ENCODE results near the gene C3. TPM values are rescaled to one million over a fixed set of nuclear protein-coding genes. Genes with fewer than 3 reads are reported as not detected.
"Not testable (repeated sequence)": the region's sequence is repeated elsewhere in the genome, so short reads cannot be mapped to it uniquely, and the experiment has no call there.

The C3 gene
- total RNA-seq (38.9 TPM), polyA plus RNA-seq (1,354 TPM)

GRCh38 chr19:6720369-6721137 lies at the start of gene C3:
Gene C3, minus strand, starts transcription at chr19:6720650. Its CDS starts 61 bp downstream, at chr19:6720589.
- H3K4me3 ChIP-seq (ENCODE audit: low read depth, low read length), result no peak within 1 kb of the TSS
- 46% methylated on average over 4 of the region's 4 CpGs for WGBS
- DNase-seq (ENCODE audit: extremely low spot score), result no peak
- H3K36me3 ChIP-seq (ENCODE audit: insufficient read depth), result no peaks in the 10 kb centered on the region
- no peaks in the 10 kb centered on the region for H3K4me1 ChIP-seq (ENCODE audit: insufficient read depth)
- no peak within 1 kb of the TSS for H3K27ac ChIP-seq (ENCODE audit: low read depth)

DNA sequence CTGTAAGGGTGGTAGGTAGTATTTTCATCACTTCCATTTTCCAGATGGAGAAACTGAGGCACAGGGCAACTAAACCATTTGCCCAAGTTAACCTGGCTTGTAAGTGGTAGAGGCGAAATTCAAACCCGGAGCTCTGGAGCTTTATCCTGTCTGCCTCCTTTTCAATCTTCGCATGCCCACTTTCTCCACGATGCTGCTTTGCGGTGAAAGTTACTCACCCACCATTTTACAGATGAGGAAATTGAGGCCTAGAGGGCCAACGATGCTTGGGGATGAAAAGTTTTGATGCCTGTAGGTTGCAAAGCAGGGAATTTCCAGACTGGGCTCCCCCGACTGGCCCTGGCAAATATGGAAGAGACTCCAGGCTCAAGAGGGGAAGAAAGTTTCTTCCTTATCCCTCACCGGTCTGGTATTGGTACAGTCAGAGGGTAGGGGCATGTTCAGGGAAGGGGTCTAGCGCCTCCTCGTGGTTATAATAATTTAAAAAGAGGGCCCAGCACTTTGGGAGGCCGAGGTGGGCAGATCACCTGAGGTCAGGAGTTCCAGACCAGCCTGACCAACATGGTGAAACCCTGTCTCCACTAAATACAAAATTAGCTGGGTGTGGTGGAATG lies 48.7 kb upstream of the C3 start:
- no peak overlapping the region for H3K27ac ChIP-seq (ENCODE audit: low read depth)
- DNase-seq (ENCODE audit: extremely low spot score), result no peak
- H3K36me3 ChIP-seq (ENCODE audit: insufficient read depth), result no peaks in the 10 kb centered on the region
- no peak overlapping the region for H3K4me3 ChIP-seq (ENCODE audit: low read depth, low read length)
- 60% methylated on average over 11 of the region's 11 CpGs for WGBS
- no peaks in the 10 kb centered on the region for H3K4me1 ChIP-seq (ENCODE audit: insufficient read depth)

DNA sequence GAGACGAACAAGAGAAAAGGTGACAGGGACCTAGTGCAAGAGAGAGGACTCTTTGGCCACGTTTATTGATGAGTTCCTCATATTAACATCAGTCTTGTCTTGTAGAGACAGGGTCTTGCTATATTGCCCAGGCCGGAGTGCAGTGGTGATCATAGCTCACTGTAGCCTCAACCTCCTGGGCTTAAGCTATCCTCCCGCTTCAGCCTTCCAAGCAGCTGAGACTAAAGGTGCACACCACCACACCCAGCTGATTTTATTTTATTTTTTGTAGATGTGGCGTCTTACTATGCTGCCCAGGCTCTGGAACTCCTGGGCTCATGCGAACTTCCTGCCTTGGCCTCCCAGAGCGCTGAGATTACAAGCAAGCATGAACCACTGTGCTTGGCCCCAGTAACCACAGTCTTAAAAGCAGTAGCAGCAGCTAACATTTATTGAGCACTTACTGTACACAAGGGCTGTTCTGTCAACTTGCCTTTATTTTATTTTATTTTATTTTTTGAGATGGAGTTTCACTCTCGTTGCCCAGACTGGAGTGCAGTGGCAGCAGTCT lies 47.9 kb upstream of the C3 start:
- H3K36me3 ChIP-seq (ENCODE audit: insufficient read depth), result no peaks in the 10 kb centered on the region
- no peak overlapping the region for H3K4me3 ChIP-seq (ENCODE audit: low read depth, low read length)
- H3K27ac ChIP-seq (ENCODE audit: low read depth), result no peak overlapping the region
- WGBS, result 58% methylated on average over 8 of the region's 8 CpGs
- DNase-seq (ENCODE audit: extremely low spot score), result no peak
- H3K4me1 ChIP-seq (ENCODE audit: insufficient read depth), result no peaks in the 10 kb centered on the region

GRCh38 chr19:6767357-6768235 lies 47.1 kb upstream of the C3 start, which contains the start of gene SH2D3A:
Gene SH2D3A, minus strand, starts transcription at chr19:6767435. Its CDS starts 3,687 bp downstream, at chr19:6763748.
- H3K4me3 ChIP-seq (ENCODE audit: low read depth, low read length), result peak within 1 kb of the TSS; percentile 30
- H3K4me1 ChIP-seq (ENCODE audit: insufficient read depth), result no peaks in the 10 kb centered on the region
- no peaks in the 10 kb centered on the region for H3K36me3 ChIP-seq (ENCODE audit: insufficient read depth)
- peak; percentile 84 for DNase-seq (ENCODE audit: extremely low spot score)
- peak within 1 kb of the TSS; percentile 7 for H3K27ac ChIP-seq (ENCODE audit: low read depth)
- 2% methylated on average over 47 of the region's 47 CpGs for WGBS

DNA sequence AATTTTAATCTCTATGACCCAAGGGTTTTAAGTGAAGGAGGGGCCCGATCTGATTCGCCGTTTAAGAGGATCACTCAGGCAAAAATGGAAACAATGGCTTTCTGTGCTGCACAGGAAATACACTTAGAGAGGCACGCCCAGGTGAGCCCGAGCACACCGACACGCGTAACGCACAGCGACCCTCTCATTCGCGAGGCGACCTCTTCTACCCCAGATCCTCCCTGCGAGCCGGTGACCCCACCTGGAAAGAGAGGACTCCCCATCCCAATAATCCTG lies 46.6 kb upstream of the C3 start:
- DNase-seq (ENCODE audit: extremely low spot score), result no peak

DNA sequence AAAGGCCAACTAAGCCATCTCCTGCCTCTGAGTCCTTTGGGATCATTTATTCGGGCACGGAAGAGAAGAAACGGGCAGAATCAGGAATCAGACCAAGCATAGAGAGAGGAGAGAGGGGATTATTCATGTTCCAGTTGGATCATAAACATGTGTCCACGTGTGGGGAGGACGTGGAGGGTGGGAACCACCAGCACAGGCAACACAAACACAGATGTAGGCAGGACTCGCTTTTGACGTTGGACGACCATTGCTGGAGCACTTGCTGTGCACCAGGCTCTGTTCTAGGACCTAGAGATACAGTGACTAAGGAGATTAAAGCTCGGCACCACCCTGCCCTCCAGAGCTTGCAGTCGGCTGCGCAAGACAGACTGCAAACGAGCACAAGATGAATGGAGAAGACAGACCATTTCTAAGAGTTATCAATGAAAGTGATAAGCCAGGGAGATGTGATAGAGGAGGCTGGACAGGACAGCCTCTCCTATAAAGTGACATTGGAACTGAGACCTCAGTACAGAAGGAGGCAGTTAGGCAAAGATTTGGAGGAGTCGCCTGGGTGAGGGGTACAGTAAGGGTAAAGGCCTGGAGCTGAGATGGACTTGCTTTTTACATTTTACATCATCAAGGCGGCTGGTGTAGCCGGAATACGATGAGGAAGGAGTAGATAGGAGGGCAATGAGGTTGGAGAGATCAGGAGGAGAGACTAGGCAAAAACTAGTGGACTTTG lies 46.1 kb upstream of the C3 start:
- 23% methylated on average over 16 of the region's 16 CpGs for WGBS
- Histone ChIP-seq H3K4me3 (ENCODE audit: low read depth, low read length) (peak overlapping the region; percentile 14), H3K4me1 (ENCODE audit: insufficient read depth) (no peaks in the 10 kb centered on the region), H3K27ac (ENCODE audit: low read depth) (peak overlapping the region; percentile 7), H3K36me3 (ENCODE audit: insufficient read depth) (no peaks in the 10 kb centered on the region)
- DNase-seq (ENCODE audit: extremely low spot score), result no peak

More for the DNA sequence above, 46.6 kb upstream of the C3 start:
- Histone ChIP-seq H3K36me3 (ENCODE audit: insufficient read depth) (no peaks in the 10 kb centered on the region), H3K4me3 (ENCODE audit: low read depth, low read length) (peak overlapping the region; percentile 30), H3K27ac (ENCODE audit: low read depth) (peak overlapping the region; percentile 7), H3K4me1 (ENCODE audit: insufficient read depth) (no peaks in the 10 kb centered on the region)
- 4% methylated on average over 15 of the region's 15 CpGs for WGBS

DNA sequence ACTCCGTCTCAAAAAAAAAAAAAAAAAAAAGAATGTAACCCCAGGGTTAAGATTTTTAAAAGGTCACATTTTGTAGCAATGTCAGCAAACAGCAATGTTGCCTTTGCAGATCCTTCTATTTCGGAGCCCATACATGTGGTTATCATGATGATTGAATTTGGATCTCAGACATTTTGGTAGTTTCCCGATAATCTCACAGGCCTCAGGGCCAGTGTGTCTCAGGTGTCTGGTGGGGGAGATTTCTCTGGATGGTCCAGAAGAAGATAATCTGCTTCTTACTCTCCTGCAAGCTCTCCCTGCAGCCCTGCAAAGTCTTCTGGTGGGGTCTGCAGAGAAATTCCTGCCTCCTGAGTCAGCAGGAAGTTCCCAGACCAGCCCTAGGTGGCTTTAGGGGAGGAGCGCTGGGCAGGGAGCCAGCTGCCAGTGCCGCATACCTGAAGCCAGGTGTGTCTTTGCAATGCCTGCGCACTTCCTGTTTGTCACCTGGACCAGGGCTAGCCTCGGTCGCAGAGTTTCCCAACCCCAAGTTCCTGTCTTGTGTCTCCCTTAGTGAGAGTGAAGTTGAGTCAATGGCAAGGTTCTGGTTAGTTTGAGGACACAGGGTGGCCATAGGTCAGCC lies 45.4 kb upstream of the C3 start:
- Histone ChIP-seq H3K36me3 (ENCODE audit: insufficient read depth) (no peaks in the 10 kb centered on the region), H3K4me1 (ENCODE audit: insufficient read depth) (no peaks in the 10 kb centered on the region), H3K4me3 (ENCODE audit: low read depth, low read length) (no peak overlapping the region), H3K27ac (ENCODE audit: low read depth) (no peak overlapping the region)
- peak; percentile 81 for DNase-seq (ENCODE audit: extremely low spot score)
- WGBS, result 26% methylated on average over 8 of the region's 8 CpGs

GRCh38 chr19:6762253-6762797 lies 41.9 kb upstream of the C3 start:
- not testable (repeated sequence) for H3K27ac ChIP-seq (ENCODE audit: low read depth); H3K36me3 ChIP-seq (ENCODE audit: insufficient read depth); H3K4me3 ChIP-seq (ENCODE audit: low read depth, low read length); H3K4me1 ChIP-seq (ENCODE audit: insufficient read depth); DNase-seq (ENCODE audit: extremely low spot score)
- 83% methylated on average over 8 of the region's 8 CpGs for WGBS

DNA sequence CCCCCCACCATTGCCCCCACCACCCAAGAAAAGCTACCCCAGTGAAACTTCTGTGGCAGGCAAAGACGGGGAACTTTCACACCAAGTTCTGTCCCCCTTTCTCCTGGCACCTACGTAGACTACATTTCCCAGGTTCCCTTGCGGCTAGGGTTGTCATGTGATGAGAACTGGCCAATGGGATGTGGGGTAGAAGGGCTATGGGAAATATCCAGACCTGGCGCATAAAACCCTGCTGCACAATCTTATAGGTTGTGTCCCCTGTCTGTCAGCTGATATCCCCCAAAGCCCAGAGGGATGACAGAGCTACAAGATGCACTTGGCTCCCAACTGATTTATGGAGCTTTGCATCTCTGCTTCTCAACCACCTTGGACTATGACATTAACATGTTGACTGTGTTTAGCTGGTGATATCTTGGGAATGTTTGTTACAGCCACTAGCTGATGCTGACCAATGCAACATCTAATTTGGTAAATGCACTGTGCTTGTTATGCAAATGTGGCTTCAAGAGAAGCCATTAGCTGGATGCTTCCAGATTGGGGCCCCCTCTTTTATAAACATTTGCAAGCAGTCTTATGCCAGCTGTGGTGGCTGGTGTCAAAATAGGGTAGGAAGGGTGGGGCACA lies 40.7 kb upstream of the C3 start:
- WGBS, result 74% methylated on average over 4 of the region's 4 CpGs
- H3K36me3 ChIP-seq (ENCODE audit: insufficient read depth), result no peaks in the 10 kb centered on the region

DNA sequence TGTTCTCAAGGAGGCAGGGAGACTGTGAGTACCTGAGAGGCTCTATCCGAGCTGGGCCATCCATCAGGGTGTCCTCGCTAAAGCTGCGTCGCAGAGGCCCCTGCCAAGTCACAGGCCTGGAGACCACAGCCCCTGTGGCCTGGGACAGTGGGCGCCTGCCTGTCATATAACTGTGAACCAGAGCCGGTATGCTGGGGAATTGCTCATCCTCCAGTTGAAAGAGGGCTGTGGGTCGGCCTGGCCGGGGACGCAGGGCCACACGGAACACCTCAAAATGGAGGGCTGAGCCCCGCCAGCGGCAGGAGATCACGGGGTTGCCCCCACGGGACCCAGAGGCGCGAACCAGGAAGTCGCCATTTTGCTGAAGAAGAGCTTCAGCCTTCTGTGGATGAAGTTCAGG lies 40.2 kb upstream of the C3 start:
- WGBS, result 93% methylated on average over 17 of the region's 17 CpGs

More for the DNA sequence above, 40.7 kb upstream of the C3 start:
- Histone ChIP-seq H3K27ac (ENCODE audit: low read depth) (no peak overlapping the region), H3K4me1 (ENCODE audit: insufficient read depth) (no peaks in the 10 kb centered on the region), H3K4me3 (ENCODE audit: low read depth, low read length) (no peak overlapping the region)
- no peak for DNase-seq (ENCODE audit: extremely low spot score)

DNA sequence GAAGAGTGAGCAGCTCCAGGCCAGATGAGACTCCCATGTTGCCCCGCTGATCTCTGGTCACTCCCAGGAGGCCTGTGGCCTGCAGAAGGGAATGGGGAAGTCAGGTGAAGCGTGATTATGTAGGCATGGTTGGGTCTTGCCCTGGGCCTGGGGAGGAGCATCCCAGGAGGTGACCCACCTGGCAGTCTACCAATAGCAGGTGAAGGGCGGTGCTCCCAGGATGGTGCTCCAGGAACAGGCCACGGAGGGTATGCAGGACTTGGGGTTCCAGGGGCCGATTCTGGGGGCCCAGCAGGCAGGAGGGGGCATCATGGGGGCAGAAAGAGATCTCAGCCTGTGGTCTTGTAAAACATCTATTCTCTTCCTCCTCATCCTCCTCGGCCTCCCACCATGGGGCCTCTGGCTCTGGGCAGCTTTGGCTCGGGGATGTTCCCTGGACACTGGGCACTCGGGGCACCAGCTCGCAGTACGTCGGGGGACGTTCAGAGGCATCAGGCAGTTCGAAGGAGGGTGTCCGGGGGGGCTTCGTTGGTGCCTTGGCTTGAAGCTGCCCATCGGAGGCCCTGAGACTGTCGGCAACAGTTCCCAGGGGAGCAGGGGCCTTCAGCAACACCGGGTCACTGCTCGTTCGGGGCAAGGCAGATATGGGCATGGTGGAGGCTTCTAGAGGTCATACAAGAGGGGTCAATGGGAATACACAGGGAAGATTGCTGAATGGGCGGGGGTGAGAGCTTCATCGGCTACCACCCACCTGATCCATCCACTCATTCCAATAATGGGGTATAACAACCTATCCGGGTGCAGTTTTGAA lies 34.4 kb upstream of the C3 start:
- H3K36me3 ChIP-seq (ENCODE audit: insufficient read depth), result no peaks in the 10 kb centered on the region
- no peak overlapping the region for H3K27ac ChIP-seq (ENCODE audit: low read depth)
- WGBS, result 89% methylated on average over 23 of the region's 23 CpGs
- DNase-seq (ENCODE audit: extremely low spot score), result no peak
- H3K4me1 ChIP-seq (ENCODE audit: insufficient read depth), result no peaks in the 10 kb centered on the region
- no peak overlapping the region for H3K4me3 ChIP-seq (ENCODE audit: low read depth, low read length)

More for the DNA sequence above, 40.2 kb upstream of the C3 start:
- Histone ChIP-seq H3K36me3 (ENCODE audit: insufficient read depth) (no peaks in the 10 kb centered on the region), H3K4me1 (ENCODE audit: insufficient read depth) (no peaks in the 10 kb centered on the region), H3K4me3 (ENCODE audit: low read depth, low read length) (no peak overlapping the region), H3K27ac (ENCODE audit: low read depth) (no peak overlapping the region)
- no peak for DNase-seq (ENCODE audit: extremely low spot score)

Measured in urinary bladder (tissue), 4 donors.